ENCODE results near the gene PTPRD.

The PTPRD gene

GRCh38 chr9:10612641-10613398 lies at the start of gene PTPRD:
Gene PTPRD, minus strand, starts transcription at chr9:10613002.
- DNase-seq (ENCODE audit: low read depth): no peak

- DNase-seq (ENCODE audit: low read depth): no peak
These were observed 49.2 kb upstream of the PTPRD start for GRCh38 chr9:10661994-10662393.

GRCh38 chr9:10661376-10661775 lies 48.6 kb upstream of the PTPRD start:
- DNase-seq (ENCODE audit: low read depth): no peak

GRCh38 chr9:10651012-10651411 lies 38.2 kb upstream of the PTPRD start:
- DNase-seq (ENCODE audit: low read depth): no peak

DNA sequence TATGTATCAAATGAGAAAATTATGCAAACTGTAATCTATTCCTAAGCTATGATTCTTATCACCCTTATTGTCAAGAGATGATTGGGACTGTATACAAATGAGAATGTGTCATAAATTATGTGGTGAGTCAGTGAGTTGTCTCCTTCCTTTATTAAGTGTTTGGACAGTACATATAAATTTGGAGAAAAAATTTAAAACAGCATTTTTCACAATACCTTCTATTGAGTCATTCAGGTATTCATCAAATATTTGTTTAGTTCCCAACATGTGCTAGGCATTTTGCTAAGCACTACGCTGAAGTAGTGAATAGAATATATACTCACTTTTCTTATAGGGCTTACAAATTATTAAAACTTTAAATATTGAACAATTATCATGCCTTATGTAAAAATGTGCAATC lies 36.3 kb upstream of the PTPRD start:
- DNase-seq (ENCODE audit: low read depth): no peak

GRCh38 chr9:10633785-10634184 lies 21.0 kb upstream of the PTPRD start:
- no peak for DNase-seq (ENCODE audit: low read depth)

GRCh38 chr9:10614196-10614800 lies 1.5 kb upstream of the PTPRD start:
- no peak for DNase-seq (ENCODE audit: low read depth)

- no peak for DNase-seq (ENCODE audit: low read depth)
These were observed 617 bp upstream of the PTPRD start for GRCh38 chr9:10613419-10613818.

GRCh38 chr9:10605388-10605787 lies 7.4 kb downstream of the PTPRD start:
- DNase-seq (ENCODE audit: low read depth): no peak

DNA sequence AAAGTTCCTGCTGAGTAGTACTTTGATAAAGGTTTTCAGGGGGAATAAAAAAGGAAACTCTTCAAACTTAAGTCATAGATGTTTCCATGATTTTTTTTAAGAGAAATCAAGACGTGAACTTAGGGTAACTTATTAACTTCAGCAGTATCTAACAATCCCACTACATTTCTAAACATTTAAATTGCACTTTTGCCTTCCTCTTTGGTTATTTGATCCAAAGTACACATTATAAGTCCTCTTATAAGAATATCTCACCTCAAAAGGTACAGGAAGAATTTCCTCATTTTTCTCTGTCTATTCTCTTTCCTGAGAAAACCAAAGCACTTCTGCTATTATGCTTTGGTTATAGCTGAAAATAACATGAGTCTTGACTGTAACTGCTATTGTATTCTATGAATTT lies 7.9 kb downstream of the PTPRD start:
- no peak for DNase-seq (ENCODE audit: low read depth)

DNA sequence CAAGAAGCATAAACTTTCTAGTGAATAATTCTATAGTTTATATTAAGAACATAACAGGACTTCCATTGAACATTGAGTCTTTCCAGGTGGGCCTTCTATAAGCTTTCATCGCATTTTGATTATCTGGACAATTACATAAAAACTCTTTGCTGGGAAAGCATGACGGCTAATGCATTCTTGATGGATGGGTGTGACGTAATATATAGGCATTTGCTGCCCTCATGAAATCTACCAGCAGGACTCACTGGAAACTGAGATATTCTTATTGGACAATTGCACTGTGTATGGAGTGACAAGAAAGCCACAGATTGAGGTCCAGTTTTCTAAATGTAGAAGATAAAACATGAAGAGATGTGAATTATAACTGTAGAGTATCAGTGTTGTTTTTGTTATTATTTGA lies 15.0 kb downstream of the PTPRD start:
- DNase-seq (ENCODE audit: low read depth): no peak

- no peak for DNase-seq (ENCODE audit: low read depth)
These were observed 18.3 kb downstream of the PTPRD start for GRCh38 chr9:10594482-10594881.

DNA sequence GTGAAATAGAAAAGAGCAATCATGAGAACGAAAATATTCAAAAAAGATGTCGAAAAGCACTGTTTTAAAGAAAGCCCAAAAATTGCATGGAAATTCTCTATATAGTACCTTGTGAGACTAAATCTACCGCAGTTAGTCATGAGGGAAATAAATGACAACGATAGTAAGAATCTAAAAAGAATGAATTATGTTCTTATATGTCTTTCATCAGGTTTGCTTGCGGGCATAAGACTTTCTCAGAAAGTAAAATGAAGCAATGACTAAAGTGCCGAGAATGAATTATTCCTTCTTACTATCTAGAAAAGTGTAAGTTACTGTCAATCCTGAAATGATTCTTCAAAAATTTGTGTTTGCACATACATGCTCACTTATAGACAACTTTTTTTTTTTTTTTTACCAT lies 26.4 kb downstream of the PTPRD start:
- no peak for DNase-seq (ENCODE audit: low read depth)

GRCh38 chr9:10571699-10572098 lies 41.1 kb downstream of the PTPRD start:
- no peak for DNase-seq (ENCODE audit: low read depth)

GRCh38 chr9:10566848-10567247 lies 46.0 kb downstream of the PTPRD start:
- DNase-seq (ENCODE audit: low read depth): no peak

DNA sequence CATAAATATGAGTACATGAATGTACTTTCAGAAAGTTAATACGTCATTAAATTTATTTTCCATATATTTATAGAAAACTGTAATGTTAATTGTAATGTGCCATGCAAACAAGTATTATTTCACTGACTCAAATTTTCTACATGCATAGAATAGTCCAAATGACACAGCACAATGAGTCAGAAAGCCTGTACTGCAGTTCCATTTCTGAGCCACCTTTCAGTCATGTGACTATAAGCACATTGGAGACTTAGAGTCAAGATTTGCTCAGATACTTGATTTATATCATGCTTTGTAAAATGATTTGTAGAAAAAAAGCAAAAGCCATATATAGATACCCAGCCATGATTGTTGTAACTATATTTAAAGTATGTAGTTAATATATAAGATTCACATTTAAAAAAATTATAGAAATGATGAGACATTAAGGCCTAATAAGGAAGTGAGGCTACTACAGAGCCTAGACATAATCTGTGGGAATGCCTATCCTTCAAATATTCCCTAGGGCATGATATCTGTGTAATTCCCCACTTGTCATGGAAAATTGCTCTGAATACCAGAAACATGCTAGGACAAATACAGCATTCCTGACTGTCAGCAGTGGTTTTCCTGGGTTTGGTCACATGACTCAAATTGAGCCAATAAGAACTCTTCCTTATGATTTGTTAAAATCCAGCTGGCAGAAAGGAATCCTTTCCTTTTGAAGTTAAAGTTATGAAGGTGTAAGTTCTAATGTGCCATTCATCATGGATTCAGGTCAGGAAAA lies 50.0 kb downstream of the PTPRD start:
- no peak for DNase-seq (ENCODE audit: low read depth)

- no peak for DNase-seq (ENCODE audit: low read depth)
These were observed 64.5 kb downstream of the PTPRD start for GRCh38 chr9:10548348-10548747.

GRCh38 chr9:10538073-10538472 lies 74.7 kb downstream of the PTPRD start:
- no peak for DNase-seq (ENCODE audit: low read depth)

DNA sequence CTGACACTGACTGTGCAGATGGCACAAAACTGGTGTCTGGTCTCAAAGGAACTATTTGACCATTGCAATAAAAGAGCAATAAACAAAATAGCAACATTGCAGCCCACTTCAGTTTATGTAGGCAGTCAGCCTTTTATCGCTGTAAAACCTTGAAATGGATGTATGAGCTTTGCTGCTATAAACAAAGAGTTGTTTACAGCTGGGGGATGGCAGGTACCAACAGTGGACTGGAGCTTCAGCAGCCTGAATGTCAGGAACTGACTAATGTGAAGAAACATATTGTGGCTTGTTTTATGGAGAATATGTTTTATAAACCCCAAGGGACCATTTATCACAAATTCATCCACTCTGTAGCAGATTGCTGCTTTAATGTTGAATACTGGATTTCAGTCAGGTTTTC lies 78.0 kb downstream of the PTPRD start:
- DNase-seq (ENCODE audit: low read depth): no peak

DNA sequence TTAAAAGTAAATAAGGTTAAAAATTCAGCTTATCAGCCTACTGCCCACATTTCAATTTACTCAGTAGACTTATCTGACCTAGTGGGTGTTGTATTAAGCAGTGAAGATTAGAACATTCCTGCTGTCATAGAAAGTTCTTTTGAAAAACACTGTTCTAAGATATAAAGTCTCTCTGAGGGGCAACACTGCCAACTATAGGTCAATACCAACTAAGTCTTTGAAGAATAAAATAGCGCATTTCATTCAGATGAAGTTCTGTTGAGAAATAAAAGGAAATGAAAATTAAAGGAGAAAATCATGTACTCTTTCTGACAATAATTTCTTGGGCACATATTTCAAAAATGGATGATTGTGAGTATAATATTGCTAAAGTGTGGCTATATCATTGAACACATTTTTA lies 86.8 kb downstream of the PTPRD start:
- no peak for DNase-seq (ENCODE audit: low read depth)

DNA sequence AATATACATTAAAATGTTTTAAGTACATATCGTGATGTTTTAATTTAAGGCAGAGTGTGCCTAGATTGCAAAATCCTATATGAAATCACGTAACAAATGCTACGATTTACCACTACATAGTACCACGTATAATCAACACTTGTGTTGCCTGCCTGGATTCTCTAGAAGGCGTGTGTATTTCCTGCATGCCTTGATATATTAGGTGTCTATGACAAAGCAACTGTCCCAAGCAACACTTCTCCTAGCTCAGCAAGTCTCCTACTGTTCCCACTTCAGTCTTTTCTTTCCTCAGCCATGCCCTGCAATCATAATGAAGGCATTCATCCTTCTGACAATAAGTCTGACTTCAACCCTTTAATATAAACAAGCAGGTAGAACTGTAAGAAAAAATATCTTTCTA lies 89.6 kb downstream of the PTPRD start:
- DNase-seq (ENCODE audit: low read depth): no peak

GRCh38 chr9:10512144-10512543 lies 100.7 kb downstream of the PTPRD start:
- DNase-seq (ENCODE audit: low read depth): no peak

- no peak for DNase-seq (ENCODE audit: low read depth)
These were observed 123.9 kb downstream of the PTPRD start for GRCh38 chr9:10488937-10489336.
